Measurements from ENCODE around the gene FLOT1.
"Not testable (repeated sequence)": the region's sequence is repeated elsewhere in the genome, so short reads cannot be mapped to it uniquely, and the experiment has no call there.

FLOT1 gene

GRCh38 chr6:30767158-30767943, 24.9 kb upstream of the FLOT1 start:
- no peak for DNase-seq

GRCh38 chr6:30766461-30767157, 24.1 kb upstream of the FLOT1 start:
- DNase-seq = no peak

- not testable (repeated sequence) for DNase-seq
Observed at GRCh38 chr6:30765495-30765894, 23.0 kb upstream of the FLOT1 start.

DNA sequence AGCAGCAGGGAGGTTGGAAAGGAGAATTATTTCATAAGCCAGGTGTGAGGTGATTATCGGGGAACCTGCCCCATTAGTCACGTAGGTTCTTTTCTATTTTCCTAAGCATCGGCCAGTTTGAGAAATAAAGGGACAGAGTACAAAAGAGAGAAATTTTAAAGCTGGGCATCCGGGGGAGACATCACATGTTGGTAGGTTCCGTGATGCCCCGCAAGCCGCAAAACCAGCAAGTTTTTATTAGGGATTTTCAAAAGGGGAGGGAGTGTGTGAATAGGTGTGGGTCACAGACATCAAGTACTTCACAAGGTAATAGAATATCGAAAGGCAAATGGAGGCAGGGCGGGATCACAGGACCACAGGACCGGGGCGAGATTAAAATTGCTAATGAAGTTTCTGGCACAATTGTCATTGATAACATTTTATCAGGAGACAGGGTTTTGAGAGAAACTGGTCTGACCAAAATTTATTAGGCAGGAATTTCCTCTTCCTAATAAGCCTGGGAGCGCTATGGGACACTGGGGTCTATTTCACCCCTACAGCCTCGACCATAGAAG, 22.1 kb upstream of the FLOT1 start:
- not testable (repeated sequence) for DNase-seq

GRCh38 chr6:30763618-30764489, 21.4 kb upstream of the FLOT1 start:
- DNase-seq = no peak

GRCh38 chr6:30763155-30763617, 20.7 kb upstream of the FLOT1 start:
- DNase-seq = no peak

- DNase-seq = no peak
Observed at GRCh38 chr6:30761791-30762429, 19.4 kb upstream of the FLOT1 start.

GRCh38 chr6:30760549-30760948, 18.1 kb upstream of the FLOT1 start:
- DNase-seq = no peak

GRCh38 chr6:30759575-30760239, 17.2 kb upstream of the FLOT1 start:
- DNase-seq = no peak

DNA sequence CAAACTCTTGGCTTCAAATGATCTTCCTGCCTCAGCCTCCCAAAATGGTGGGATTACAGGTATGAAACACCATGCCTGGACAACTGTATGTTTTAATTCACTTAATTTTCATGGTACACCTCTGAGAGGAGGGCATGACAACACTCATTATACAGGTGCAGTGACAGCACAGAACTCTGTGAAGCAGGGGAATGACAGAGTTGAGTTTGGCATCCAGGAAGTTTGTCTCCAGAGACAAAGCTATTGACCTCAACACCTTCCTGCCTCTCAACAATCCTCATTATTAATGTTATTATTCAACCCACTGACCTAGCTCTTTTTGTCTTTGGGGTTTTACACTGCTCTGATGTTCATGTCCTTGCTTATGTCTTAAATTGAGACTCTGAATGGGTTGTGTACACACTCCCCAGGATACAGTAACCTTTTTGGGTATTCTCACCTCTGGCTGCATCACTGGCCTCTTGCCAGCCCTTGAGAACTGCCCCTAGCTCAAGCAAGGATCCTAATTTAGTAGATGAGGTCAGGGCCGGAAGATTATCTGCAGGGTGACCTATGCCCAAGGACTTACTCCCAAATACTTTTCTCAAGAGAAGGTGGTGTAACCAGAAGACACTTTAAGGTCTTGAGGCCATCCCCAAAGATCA, 14.9 kb upstream of the FLOT1 start:
- DNase-seq = no peak

GRCh38 chr6:30756405-30757003, 14.0 kb upstream of the FLOT1 start:
- DNase-seq = not testable (repeated sequence)

- no peak for DNase-seq
Observed at GRCh38 chr6:30754631-30755030, 12.1 kb upstream of the FLOT1 start.

- peak; percentile 14 for DNase-seq
Observed at GRCh38 chr6:30752157-30752927, 9.9 kb upstream of the FLOT1 start.

GRCh38 chr6:30750379-30750668, 7.8 kb upstream of the FLOT1 start:
- DNase-seq = no peak

- DNase-seq = no peak
Observed at GRCh38 chr6:30749554-30750378, 7.3 kb upstream of the FLOT1 start.

GRCh38 chr6:30748851-30749540, 6.5 kb upstream of the FLOT1 start:
- no peak for DNase-seq

- DNase-seq = no peak
Observed at GRCh38 chr6:30747902-30748769, 5.6 kb upstream of the FLOT1 start.

DNA sequence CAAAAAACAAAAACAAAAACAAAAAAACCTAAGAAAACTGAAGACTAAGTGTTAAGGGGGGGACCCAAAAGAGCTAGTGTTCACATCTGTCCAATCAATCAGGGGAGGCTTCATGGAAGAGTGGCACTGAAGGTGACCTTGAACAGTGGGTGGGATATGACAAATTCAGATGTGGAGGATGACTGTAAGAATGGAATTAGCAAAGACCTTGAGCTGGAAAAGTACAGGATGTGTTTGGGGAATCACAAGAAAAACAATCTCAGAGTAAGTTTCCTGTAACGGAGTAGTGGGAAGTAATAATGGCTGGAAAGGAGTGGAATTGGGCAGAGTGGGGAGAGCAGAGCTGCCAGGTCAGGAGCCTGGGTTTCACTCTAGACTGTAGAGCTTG, 4.8 kb upstream of the FLOT1 start:
- no peak for DNase-seq

Data from NCI-H2029 (cell line).